ENCODE measurements around the gene DOCK10. TPM values are rescaled to one million over a fixed set of nuclear protein-coding genes. Genes with fewer than 3 reads are reported as not detected.
A peak's percentile ranks its signal among the peaks of the same experiment; 100 is the strongest.

DOCK10 gene
- total and polyA plus RNA-seq, 10 of the 15 experiments (the other 5 are each of a cell fraction or from before 2014, with no cell fraction given): 16.9 to 120 (median 85.5) TPM

DNA sequence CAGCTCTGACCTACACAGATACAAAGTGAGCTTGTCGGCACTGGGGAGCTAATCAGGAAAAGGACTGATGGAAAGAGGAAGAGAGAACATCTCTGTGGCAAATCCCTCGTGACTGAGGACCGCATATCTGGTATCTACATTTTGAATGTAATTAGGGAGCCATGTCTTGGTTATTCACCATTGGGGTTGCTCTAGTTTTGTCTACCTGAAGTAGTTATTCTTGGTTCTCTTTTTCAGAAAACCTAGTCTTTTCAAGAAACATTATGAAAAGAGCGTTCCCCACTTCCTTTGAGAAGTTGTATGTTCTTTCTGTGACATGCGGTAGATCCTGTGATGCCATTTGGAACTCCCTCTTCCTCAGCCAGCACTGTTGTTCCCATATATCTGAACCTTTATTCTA, 104.4 kb downstream of the DOCK10 start (continued):
- no peak for TF ChIP-seq BMI1 (IDR thresholded peaks at IDR 0.05; ENCODE audit: borderline replicate concordance)
- TF ChIP-seq YY1 (IDR thresholded peaks at IDR 0.05; ENCODE audit: low read depth, low read length): 0 out of 2 replicates have a peak, but pooled peaks have one; percentile 20
- peak in 1 of 2 experiments; percentile 76; a peak in 2 of 4 replicates for TF ChIP-seq ETV6 (conservative IDR thresholded peaks at IDR 0.05 in 1 of 2, IDR thresholded peaks at IDR 0.05 in 1 of 2; ENCODE audit: borderline replicate concordance in 1 of 2, low read depth in 1 of 2)
- TF ChIP-seq, protein P1, sequence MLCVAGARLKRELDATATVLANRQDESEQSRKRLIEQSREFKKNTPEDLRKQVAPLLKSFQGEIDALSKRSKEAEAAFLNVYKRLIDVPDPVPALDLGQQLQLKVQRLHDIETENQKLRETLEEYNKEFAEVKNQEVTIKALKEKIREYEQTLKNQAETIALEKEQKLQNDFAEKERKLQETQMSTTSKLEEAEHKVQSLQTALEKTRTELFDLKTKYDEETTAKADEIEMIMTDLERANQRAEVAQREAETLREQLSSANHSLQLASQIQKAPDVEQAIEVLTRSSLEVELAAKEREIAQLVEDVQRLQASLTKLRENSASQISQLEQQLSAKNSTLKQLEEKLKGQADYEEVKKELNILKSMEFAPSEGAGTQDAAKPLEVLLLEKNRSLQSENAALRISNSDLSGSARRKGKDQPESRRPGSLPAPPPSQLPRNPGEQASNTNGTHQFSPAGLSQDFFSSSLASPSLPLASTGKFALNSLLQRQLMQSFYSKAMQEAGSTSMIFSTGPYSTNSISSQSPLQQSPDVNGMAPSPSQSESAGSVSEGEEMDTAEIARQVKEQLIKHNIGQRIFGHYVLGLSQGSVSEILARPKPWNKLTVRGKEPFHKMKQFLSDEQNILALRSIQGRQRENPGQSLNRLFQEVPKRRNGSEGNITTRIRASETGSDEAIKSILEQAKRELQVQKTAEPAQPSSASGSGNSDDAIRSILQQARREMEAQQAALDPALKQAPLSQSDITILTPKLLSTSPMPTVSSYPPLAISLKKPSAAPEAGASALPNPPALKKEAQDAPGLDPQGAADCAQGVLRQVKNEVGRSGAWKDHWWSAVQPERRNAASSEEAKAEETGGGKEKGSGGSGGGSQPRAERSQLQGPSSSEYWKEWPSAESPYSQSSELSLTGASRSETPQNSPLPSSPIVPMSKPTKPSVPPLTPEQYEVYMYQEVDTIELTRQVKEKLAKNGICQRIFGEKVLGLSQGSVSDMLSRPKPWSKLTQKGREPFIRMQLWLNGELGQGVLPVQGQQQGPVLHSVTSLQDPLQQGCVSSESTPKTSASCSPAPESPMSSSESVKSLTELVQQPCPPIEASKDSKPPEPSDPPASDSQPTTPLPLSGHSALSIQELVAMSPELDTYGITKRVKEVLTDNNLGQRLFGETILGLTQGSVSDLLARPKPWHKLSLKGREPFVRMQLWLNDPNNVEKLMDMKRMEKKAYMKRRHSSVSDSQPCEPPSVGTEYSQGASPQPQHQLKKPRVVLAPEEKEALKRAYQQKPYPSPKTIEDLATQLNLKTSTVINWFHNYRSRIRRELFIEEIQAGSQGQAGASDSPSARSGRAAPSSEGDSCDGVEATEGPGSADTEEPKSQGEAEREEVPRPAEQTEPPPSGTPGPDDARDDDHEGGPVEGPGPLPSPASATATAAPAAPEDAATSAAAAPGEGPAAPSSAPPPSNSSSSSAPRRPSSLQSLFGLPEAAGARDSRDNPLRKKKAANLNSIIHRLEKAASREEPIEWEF (IDR thresholded peaks at IDR 0.05; ENCODE audit: insufficient replicate concordance, low read depth, low read length): no peak
- TF ChIP-seq CEBPB (IDR thresholded peaks at IDR 0.05; ENCODE audit: borderline replicate concordance in 1 of 2, low read depth in 2 of 2, low read length in 2 of 2): peak in 1 of 2 experiments; percentile 52; a peak in 1 of 4 replicates
- TF ChIP-seq, protein P2, sequence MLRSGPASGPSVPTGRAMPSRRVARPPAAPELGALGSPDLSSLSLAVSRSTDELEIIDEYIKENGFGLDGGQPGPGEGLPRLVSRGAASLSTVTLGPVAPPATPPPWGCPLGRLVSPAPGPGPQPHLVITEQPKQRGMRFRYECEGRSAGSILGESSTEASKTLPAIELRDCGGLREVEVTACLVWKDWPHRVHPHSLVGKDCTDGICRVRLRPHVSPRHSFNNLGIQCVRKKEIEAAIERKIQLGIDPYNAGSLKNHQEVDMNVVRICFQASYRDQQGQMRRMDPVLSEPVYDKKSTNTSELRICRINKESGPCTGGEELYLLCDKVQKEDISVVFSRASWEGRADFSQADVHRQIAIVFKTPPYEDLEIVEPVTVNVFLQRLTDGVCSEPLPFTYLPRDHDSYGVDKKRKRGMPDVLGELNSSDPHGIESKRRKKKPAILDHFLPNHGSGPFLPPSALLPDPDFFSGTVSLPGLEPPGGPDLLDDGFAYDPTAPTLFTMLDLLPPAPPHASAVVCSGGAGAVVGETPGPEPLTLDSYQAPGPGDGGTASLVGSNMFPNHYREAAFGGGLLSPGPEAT (IDR thresholded peaks at IDR 0.05; ENCODE audit: low read depth): peak; percentile 92
- TF ChIP-seq, protein P3, sequence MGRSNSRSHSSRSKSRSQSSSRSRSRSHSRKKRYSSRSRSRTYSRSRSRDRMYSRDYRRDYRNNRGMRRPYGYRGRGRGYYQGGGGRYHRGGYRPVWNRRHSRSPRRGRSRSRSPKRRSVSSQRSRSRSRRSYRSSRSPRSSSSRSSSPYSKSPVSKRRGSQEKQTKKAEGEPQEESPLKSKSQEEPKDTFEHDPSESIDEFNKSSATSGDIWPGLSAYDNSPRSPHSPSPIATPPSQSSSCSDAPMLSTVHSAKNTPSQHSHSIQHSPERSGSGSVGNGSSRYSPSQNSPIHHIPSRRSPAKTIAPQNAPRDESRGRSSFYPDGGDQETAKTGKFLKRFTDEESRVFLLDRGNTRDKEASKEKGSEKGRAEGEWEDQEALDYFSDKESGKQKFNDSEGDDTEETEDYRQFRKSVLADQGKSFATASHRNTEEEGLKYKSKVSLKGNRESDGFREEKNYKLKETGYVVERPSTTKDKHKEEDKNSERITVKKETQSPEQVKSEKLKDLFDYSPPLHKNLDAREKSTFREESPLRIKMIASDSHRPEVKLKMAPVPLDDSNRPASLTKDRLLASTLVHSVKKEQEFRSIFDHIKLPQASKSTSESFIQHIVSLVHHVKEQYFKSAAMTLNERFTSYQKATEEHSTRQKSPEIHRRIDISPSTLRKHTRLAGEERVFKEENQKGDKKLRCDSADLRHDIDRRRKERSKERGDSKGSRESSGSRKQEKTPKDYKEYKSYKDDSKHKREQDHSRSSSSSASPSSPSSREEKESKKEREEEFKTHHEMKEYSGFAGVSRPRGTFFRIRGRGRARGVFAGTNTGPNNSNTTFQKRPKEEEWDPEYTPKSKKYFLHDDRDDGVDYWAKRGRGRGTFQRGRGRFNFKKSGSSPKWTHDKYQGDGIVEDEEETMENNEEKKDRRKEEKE (IDR thresholded peaks at IDR 0.05): no peak
- 0 out of 2 replicates have a peak, but pooled peaks have one; percentile 14 for TF ChIP-seq MXI1 (IDR thresholded peaks at IDR 0.05; ENCODE audit: low read depth, low read length)
- peak; percentile 90 for TF ChIP-seq IKZF1 (conservative IDR thresholded peaks at IDR 0.05)
- TF ChIP-seq, protein P4, sequence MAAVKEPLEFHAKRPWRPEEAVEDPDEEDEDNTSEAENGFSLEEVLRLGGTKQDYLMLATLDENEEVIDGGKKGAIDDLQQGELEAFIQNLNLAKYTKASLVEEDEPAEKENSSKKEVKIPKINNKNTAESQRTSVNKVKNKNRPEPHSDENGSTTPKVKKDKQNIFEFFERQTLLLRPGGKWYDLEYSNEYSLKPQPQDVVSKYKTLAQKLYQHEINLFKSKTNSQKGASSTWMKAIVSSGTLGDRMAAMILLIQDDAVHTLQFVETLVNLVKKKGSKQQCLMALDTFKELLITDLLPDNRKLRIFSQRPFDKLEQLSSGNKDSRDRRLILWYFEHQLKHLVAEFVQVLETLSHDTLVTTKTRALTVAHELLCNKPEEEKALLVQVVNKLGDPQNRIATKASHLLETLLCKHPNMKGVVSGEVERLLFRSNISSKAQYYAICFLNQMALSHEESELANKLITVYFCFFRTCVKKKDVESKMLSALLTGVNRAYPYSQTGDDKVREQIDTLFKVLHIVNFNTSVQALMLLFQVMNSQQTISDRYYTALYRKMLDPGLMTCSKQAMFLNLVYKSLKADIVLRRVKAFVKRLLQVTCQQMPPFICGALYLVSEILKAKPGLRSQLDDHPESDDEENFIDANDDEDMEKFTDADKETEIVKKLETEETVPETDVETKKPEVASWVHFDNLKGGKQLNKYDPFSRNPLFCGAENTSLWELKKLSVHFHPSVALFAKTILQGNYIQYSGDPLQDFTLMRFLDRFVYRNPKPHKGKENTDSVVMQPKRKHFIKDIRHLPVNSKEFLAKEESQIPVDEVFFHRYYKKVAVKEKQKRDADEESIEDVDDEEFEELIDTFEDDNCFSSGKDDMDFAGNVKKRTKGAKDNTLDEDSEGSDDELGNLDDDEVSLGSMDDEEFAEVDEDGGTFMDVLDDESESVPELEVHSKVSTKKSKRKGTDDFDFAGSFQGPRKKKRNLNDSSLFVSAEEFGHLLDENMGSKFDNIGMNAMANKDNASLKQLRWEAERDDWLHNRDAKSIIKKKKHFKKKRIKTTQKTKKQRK (IDR thresholded peaks at IDR 0.05; ENCODE audit: low read depth, low read length): no peak
- TF ChIP-seq DPF2 (IDR thresholded peaks at IDR 0.05): peak; percentile 86; the same call in 1 of the 2 replicates
- TF ChIP-seq IKZF2 (IDR thresholded peaks at IDR 0.05): peak; percentile 93 to 96
- TF ChIP-seq, protein P5, sequence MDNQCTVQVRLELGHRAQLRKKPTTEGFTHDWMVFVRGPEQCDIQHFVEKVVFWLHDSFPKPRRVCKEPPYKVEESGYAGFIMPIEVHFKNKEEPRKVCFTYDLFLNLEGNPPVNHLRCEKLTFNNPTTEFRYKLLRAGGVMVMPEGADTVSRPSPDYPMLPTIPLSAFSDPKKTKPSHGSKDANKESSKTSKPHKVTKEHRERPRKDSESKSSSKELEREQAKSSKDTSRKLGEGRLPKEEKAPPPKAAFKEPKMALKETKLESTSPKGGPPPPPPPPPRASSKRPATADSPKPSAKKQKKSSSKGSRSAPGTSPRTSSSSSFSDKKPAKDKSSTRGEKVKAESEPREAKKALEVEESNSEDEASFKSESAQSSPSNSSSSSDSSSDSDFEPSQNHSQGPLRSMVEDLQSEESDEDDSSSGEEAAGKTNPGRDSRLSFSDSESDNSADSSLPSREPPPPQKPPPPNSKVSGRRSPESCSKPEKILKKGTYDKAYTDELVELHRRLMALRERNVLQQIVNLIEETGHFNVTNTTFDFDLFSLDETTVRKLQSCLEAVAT (IDR thresholded peaks at IDR 0.05): peak; percentile 83
- TF ChIP-seq EED (IDR thresholded peaks at IDR 0.05; ENCODE audit: low read depth): peak; percentile 80
